HG03354 (cell line): ENCODE measurements around the gene BEAN1.
"Not testable (repeated sequence)": the region's sequence is repeated elsewhere in the genome, so short reads cannot be mapped to it uniquely, and the experiment has no call there.

Source experiments
- ATAC-seq: cut with Tn5 transposase; IDR thresholded peaks from one replicate; pipeline ENCODE4 v1.9.1; 2021; ENCODE audit warnings: mild to moderate bottlenecking; ENCODE audit not compliant: unreplicated experiment, poor library complexity, severe bottlenecking

BEAN1 gene

DNA sequence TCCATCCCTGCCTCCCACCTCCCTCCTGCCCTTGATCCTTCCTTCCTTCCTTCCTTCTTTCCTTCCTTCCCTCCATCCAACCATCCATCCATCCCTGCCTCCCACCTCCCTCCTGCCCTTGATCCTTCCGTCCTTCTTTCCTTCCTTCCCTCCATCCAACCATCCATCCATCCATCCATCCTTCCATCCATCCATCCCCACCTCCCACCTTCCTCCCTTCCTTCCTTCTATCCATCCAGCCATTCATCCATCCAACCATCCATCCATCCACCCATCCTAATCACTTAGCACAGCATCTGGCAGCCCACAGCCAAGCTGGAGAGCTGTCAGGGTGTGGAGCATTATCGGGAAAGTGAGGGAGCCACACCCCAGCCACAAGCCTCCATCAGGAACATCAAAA lies 68.3 kb downstream of the BEAN1 start:
- no peak for ATAC-seq

DNA sequence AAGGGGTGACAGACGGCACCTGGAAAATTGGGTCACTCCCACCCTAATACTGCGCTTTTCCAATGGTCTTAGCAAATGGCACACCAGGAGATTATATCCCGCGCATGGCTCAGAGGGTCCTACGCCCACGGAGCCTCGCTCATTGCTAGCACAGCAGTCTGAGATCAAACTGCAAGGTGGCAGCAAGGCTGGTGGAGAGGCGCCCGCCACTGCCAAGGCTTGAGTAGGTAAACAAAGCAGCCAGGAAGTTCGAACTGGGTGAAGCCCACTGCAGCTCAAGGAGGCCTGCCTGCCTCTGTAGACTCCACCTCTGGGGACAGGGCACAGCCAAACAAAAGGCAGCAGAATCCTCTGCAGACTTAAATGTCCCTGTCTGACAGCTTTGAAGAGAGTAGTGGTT lies 69.1 kb downstream of the BEAN1 start:
- not testable (repeated sequence) for ATAC-seq

DNA sequence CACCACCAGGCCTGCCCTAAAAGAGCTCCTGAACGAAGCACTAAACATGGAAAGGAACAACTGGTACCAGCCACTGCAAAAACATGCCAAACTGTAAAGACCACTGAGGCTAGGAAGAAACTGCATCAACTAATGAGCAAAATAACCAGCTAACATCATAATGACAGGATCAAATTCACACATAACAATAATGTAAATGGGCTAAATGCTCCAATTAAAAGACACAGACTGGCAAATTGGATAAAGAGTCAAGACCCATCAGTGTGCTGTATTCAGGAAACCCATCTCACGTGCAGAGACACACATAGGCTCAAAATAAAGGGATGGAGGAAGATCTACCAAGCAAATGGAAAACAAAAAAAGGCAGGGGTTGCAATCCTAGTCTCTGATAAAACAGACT lies 70.8 kb downstream of the BEAN1 start:
- not testable (repeated sequence) for ATAC-seq

DNA sequence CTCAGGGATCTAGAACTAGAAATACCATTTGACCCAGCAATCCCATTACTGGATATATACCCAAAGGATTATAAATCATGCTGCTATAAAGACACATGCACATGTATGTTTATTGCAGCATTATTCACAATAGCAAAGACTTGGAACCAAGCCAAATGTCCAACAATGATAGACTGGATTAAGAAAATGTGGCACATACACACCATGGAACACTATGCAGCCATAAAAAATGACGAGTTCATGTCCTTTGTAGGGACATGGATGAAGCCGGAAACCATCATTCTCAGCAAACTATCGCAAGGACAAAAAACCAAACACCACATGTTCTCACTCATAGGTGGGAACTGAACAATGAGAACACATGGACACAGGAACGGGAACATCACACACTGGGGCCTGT lies 74.5 kb downstream of the BEAN1 start:
- ATAC-seq: not testable (repeated sequence)

DNA sequence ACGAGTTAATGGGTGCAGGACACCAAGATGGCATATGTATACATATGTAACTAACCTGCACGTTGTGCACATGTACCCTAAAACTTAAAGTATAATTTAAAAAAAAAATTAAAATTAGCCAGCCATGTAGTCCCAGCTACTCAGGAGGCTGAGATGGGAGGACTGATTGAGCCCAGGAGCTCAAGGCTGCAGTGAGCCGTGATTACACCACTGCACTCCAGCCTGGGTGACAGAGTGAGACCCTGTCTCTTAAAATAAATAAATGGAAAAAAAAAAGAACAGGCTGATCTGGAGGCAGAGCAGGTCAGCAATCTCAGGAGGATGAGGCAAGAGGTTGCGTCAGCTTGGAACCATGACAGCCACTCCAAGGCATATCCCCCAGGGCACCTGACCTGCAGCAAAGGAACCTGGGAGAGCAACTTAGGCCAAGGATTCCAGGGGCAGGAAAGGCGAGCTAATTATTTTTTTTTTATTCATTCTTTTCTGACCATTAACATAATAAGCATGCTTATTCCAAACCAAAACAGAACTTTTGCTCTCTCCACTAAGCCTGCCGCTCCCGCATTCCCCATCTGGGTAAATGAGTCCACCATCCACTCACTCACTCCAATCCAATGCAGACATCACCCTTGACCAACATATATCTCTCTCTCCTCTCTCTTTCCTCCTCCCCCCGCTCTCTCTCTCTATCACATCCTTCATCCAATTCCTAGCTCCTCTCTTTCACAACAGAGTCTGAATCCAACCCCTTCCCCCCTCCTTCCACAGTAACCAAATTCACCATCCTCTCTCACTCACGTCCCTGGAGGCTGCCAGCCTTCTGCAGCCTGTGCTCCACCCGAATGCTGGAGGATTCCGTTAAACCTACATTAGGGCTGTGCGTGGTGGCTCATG lies 75.2 kb downstream of the BEAN1 start:
- ATAC-seq: no peak

DNA sequence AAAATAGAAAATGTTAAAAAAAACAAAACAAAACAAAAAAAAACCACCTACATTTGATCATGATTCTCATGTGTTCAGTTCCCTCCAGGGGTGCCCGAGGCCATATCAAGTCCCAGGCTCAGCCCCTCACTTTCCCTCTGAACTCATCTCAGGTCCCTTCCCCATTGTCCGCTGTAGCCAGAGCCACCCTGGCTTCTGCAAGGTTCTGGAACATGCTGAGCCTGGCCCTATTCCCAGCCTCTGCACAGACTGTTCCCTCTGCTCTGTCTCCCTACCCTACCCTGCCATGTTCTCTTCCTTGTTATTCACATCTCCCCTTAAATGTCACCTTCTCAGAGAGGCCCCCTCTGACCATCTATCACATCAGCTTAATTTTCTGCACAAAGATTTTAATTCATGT lies 75.9 kb downstream of the BEAN1 start:
- no peak for ATAC-seq

DNA sequence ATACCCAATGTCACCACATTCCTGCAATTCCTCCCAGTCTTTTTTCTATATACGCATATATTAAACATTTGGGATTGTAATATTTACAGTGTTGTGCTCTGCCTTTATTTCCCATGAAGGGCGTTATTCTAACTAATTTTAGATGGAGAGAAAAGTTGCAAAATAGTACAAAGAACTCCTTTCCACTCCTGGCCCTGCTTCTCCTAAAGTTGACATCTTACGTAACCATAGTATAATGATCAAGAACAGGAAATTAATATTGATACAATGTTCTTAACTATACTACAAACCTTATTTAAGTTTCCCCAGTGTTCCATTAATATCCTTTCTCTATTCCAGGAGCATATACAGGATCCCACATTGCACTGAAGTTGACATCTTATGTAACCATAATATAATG lies 76.5 kb downstream of the BEAN1 start:
- no peak for ATAC-seq

DNA sequence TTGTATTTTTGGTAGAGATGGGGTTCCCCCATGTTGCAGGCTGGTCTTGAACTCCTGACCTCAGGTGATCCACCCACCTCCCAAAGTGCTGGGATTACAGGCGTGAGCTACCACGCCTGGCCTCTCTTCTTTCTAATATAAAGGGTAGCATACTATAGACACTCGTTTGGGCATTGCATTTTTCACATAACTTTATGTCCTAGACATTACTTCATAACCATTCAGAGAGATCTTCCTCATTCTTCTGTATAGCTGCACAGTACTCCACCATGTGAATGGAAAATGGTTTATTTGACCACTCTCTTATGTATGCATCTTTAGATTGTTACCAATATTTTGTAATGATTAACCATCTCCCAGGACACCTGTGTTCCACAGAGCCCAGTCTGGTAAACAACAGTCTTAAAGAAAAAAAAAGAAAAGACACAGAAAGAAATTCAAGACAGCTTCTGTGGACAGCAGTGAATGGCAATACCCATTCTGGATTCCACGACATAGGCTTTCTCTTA lies 80.7 kb downstream of the BEAN1 start:
- ATAC-seq: no peak

DNA sequence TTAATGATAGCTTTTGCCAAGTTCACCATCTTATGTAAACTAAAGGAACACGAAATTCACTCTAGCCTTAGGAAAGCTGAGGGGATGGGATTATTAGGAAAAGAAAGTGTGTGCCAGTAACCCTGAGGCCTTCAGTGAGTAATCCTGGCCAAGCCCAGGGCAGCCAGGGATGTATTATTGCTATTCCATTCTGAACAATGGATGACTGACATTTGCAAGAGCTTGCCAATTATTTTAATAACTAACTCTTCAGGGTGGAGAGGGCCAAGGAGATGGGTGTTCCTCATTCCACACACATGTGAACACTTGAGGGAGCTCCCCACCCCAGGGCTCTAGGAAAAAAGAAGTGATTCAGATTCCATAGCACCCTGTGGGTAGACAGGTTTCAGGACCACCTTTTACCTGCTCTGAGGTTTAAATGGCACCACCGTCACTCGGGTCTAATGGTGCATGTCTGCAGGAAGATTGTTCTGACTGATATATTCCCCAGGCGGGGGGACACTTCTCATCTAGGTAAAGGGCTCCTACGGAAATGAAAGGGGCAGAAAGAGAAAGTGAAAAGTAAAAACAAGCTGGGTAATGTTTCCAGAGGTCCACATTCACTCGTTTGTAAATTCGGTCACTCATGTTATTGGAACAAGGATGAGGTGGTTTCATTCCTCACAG lies 81.3 kb downstream of the BEAN1 start:
- ATAC-seq: peak; percentile 50

DNA sequence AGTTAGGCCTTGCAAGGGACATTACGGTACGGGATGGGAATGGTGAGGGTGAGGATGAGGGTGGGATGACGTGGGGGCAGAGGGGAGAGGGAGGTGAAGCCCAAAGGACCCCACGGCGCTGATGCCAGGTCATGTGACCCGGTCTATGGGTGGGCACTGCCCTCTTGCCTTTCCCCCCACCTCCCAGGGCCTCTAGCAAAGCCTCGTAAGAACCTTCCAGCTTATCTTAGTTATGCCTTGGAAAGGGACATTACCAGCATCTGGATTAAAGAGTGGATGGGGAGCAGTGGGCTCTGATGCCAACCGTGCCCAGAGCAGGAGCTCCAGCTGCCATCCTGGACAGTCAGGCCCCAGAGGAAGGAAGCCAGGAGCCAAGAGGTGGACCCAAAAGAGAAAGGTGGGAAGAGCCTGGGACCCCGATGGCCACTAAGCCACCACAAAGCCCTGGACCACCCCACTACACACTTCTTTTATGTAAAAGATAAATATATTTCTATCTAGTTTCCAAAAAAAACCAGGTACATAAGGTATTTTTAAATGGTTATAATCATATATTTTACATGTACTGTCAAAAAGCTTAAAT lies 81.9 kb downstream of the BEAN1 start:
- no peak for ATAC-seq

DNA sequence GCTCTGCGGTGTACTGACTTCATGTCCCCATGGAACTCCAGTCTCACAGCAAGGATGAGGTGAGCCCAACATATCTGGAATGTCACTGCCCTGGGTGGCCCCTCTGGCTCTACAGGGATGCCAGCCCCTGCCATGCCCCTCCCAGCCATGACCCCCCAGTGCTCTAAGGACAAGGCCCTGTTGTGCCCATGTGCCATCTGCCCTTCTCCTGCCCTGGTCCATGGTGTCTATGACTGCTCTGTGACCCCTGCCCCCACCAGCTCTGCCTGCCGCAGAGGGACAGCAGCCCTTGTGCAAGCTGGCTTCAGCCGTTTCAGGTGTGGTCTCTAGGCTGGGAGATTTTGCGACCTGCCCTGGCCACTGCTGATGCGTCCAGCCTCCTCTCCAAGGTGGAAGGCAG lies 82.5 kb downstream of the BEAN1 start:
- no peak for ATAC-seq

DNA sequence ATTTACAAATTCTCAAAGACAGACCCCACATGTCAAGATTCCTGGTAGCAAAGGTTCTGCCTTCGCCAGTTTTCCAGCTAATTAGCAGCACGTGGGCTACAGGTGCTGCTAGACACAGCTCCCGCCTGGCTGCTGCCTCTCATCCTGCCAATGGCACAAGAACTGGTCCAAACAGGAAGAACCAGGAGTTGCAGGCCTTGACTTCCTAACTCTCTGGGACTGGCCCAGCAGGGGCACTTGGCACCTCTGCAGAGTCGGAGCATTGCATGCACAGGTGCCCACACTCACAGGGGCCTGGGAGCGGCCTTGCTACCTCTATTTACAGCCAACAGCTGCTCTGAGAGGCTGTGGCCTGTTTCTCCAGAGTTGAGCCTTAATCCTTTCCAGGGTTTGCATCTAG lies 83.2 kb downstream of the BEAN1 start:
- no peak for ATAC-seq

DNA sequence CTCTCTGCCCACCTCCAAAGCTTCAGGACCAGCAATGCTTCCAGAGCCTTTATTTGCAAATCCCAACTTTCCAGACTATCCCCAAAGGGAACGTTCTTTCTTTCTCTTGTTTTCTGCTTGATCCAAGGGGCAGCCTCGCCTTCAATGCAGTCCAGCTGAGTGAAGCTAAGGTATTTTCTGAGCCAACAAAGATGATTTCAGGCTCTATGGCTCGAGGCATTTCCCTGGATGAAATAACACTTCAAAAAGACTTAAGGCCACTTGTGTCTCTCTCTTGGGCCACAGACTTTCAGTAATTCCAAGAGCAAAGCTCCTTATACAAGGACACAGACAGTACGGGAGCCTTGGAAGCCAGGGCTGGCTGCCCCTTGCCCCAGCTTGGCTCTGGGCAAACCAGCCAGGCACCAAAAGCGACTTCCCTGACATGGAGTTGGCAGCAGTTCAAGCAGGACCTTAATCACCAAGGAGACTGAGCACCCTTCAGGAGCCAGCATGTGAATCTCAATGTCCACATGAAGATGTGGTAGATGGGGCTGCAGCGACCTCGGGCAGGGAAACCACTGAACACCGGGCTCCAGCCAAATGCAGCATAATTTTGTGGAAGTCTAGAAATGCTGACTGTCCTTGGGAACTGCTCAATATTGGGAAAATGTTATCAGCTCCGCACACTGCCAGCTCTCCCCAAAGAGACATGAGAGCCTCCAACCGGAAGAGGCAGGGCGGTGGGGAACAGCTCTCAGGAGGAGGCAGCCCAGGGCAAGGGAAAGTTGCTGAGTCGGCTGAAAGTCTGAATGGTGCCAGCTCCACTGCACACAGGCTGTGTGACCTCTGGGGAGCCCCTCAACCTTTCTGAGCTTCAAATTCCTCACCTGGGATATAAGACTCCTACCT lies 83.9 kb downstream of the BEAN1 start:
- ATAC-seq: no peak

DNA sequence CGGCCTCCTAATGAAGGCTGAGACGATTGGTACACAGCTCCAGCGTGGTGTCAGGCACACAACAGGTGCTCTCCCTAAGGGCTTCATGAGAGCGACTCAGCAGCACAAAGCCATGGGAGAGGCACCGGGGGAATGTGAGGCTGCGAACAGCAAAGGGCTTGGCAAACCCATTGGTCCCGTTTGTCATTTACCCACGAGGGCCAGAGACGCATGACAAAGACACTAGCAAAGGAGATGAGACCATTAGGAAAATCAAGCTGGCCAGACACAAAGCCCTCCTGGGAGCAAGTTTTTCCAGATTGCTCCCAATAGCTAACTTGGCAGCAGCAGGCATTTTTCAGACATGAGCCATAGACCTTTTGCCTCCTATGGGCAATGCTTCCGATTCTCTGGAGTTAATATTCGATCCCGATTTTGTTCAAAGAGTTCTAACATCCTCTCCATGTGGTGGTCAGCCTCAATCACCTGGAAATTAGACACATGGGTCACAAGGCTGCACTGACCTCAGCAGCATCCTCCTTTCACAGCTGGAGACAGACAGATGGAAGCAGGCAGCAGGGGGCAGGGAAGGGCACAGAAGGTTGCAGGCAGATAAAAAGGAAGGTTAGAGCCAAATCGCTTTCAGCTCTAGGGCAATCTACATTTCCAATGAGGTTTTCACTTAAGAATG lies 84.6 kb downstream of the BEAN1 start:
- ATAC-seq: no peak

DNA sequence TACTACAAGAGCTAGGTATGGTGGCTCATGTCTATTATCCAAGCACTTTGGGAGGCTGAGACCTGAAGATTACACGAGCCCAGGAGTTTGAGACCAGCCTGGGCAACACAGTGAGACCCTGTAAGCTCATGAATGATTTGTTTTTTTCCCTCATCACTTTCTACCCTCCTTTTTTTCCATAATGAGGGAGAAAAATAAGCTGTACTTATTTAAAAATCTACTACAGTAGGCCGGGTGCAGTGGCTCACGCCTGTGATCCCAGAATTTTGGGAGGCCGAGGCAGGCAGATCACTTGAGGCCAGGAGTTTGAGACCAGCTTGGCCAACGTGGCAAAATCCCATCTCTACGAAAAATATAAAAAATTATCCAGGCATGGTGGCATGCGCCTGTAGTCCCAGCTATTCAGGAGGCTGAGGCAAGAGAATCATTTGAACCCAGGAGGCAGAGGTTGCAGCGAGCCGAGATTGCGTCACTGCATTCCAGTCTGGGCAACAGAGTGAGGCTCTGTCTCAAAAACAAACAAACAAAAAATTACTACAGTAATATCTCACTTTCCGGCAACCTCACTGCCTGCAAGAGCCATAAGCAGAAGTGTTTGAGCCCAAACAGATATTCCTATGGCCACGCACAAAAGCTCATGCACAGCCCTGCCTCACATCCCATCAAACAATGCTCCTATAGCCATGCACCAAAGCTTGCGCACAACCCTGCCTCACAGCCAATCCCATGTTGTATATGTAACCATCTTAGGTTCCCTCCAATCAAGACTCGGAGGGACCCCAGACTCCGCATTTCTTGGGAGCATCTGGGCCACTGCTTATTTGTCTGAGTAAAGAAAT lies 85.4 kb downstream of the BEAN1 start:
- ATAC-seq: no peak

DNA sequence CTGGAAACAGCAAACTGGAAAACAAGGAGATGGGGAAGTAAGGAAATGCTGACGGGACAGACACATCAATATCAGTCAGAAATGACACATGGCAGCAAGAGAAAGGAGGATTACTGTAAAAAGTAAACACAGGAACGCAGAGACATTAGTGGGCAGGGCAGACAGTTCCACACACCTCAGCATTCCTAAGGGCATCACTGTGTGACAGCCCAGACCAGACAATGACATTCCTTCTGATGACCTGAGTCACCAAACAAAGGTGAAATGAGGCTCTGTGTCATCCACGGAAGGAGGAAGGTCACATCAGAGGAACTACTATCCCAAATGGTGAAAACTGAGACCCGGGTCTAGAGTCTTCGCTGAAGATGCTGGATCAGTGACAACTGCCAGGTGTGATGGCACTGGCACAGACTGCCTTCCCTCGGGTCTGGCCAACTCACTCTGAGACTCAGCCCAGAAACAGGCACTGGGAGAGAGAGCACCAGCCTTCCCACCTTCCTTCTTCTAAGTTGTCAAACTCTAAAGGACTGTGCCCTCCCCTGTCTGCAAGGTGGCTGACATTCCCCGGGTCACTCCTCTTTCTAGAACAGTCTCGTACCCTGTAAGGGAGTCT lies 86.1 kb downstream of the BEAN1 start:
- no peak for ATAC-seq

DNA sequence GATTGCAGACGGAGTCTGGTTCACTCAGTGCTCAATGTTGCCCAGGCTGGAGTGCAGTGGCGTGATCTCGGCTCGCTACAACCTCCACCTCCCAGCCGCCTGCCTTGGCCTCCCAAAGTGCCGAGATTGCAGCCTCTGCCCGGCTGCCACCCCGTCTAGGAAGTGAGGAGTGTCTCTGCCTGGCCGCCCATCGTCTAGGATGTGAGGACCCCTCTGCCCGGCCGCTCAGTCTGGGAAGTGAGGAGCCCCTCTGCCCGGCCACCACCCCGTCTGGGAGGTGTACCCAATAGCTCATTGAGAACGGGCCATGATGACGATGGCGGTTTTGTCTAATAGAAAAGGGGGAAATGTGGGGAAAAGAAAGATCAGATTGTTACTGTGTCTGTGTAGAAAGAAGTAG lies 87.3 kb downstream of the BEAN1 start:
- ATAC-seq: not testable (repeated sequence)

DNA sequence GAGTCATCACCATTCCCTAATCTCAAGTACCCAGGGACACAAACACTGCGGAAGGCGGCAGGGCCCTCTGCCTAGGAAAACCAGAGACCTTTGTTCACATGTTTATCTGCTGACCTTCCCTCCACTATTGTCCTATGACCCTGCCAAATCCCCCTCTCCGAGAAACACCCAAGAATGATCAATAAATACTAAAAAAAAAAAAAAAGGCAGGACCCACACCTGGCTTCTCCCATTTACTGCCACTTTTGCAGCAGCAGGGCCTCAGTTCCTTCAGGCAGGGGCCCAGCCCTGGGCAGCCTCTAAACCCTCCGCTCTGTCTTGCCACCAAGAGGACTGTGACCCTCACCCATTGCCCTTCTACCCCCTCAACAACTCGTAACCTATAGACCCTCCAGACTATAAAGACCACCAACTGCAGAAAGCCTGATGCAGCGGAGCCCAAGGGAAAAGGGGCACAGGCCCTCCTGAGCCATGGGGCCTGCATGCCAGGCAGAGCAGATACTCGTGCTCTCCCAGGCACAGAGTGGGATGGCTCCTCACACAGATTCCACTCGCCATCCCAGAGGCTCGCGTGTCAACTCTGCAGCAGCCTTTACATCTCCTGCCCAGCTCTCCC lies 88.0 kb downstream of the BEAN1 start:
- ATAC-seq: not testable (repeated sequence)
